Measurements from ENCODE around the gene IQGAP3. TPM values are rescaled to one million over a fixed set of nuclear protein-coding genes. Genes with fewer than 3 reads are reported as not detected.

Gene IQGAP3
- total RNA-seq, 2 donors from 2014 or later: 2.2 to 3.5 TPM

- H3K27me3 ChIP-seq (replicated peaks; ENCODE audit: insufficient read depth): no peaks in the 10 kb centered on the region
Measured at GRCh38 chr1:156497078-156497742, 75.2 kb downstream of the IQGAP3 start.

DNA sequence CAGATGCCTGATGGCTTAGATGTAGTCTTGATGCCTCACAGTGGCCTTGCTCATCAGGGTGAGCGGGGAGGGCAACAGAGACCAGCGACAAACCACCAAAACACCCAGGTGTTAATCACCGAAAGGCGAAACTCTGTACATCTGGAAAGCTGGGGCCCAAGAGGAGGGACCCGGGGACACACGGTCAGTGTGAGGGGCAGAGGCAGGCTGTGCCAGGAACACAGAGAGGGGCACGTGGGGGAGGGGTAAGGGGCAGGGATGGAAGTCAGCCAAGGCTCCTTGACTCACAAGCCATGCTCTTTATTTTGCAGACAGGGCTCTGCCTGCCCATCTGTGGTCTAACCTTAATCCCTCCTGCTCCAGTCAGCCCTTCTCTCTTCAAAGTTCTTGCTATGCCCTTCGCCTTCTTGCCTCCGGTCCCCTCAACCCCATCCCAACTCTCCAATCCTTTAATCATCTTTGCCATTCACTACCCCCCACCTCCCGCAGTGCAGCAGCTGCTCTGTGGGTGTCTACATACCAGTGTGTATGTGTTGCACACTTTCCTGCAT is 76.1 kb downstream of the IQGAP3 start:
- TF ChIP-seq, protein P1, sequence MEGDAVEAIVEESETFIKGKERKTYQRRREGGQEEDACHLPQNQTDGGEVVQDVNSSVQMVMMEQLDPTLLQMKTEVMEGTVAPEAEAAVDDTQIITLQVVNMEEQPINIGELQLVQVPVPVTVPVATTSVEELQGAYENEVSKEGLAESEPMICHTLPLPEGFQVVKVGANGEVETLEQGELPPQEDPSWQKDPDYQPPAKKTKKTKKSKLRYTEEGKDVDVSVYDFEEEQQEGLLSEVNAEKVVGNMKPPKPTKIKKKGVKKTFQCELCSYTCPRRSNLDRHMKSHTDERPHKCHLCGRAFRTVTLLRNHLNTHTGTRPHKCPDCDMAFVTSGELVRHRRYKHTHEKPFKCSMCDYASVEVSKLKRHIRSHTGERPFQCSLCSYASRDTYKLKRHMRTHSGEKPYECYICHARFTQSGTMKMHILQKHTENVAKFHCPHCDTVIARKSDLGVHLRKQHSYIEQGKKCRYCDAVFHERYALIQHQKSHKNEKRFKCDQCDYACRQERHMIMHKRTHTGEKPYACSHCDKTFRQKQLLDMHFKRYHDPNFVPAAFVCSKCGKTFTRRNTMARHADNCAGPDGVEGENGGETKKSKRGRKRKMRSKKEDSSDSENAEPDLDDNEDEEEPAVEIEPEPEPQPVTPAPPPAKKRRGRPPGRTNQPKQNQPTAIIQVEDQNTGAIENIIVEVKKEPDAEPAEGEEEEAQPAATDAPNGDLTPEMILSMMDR (IDR thresholded peaks at IDR 0.05): no peak
- peak overlapping the region; percentile 64 to 100 for H3K27ac ChIP-seq
- no peak for DNase-seq (ENCODE audit: low spot score)
- no peak for ATAC-seq (ENCODE audit: insufficient number of reproducible peaks, low FRiP score, low read depth)
- no peaks in the 10 kb centered on the region for H3K27me3 ChIP-seq (replicated peaks; ENCODE audit: insufficient read depth)
- peaks cover 71% of the 10 kb centered on the region in 2 donors for H3K4me1 ChIP-seq (ENCODE audit: control insufficient read depth in 1 of 2, low read depth in 2 of 2)
- H3K4me3 ChIP-seq: peak overlapping the region; percentile 87
- H3K36me3 ChIP-seq: peaks cover 9% of the 10 kb centered on the region
- H3K9me3 ChIP-seq: no peaks in the 10 kb centered on the region

More at GRCh38 chr1:156497078-156497742, 75.2 kb downstream of the IQGAP3 start:
- peak overlapping the region; percentile 87 for H3K4me3 ChIP-seq
- no peaks in the 10 kb centered on the region for H3K9me3 ChIP-seq
- TF ChIP-seq, protein P1 (IDR thresholded peaks at IDR 0.05): no peak
- peaks cover 9% of the 10 kb centered on the region for H3K36me3 ChIP-seq
- peak overlapping the region; percentile 64 to 100 for H3K27ac ChIP-seq
- peaks cover 67 to 70% of the 10 kb centered on the region in 2 donors for H3K4me1 ChIP-seq (ENCODE audit: control insufficient read depth in 1 of 2, low read depth in 2 of 2)
- DNase-seq (ENCODE audit: low spot score): no peak
- no peak for ATAC-seq (ENCODE audit: insufficient number of reproducible peaks, low FRiP score, low read depth)

- Histone ChIP-seq H3K27me3 (replicated peaks; ENCODE audit: insufficient read depth) (no peaks in the 10 kb centered on the region), H3K9me3 (no peaks in the 10 kb centered on the region), H3K36me3 (peaks cover 9% of the 10 kb centered on the region), H3K27ac (peak overlapping the region; percentile 64 to 100), H3K4me3 (peak overlapping the region; percentile 87), H3K4me1 (ENCODE audit: control insufficient read depth in 1 of 2, low read depth in 2 of 2) (peaks cover 77 to 78% of the 10 kb centered on the region in 2 donors)
- no peak for ATAC-seq (ENCODE audit: insufficient number of reproducible peaks, low FRiP score, low read depth)
- no peak for DNase-seq (ENCODE audit: low spot score)
- TF ChIP-seq, protein P1 (IDR thresholded peaks at IDR 0.05): no peak
Measured at GRCh38 chr1:156495401-156496140, 76.8 kb downstream of the IQGAP3 start.

DNA sequence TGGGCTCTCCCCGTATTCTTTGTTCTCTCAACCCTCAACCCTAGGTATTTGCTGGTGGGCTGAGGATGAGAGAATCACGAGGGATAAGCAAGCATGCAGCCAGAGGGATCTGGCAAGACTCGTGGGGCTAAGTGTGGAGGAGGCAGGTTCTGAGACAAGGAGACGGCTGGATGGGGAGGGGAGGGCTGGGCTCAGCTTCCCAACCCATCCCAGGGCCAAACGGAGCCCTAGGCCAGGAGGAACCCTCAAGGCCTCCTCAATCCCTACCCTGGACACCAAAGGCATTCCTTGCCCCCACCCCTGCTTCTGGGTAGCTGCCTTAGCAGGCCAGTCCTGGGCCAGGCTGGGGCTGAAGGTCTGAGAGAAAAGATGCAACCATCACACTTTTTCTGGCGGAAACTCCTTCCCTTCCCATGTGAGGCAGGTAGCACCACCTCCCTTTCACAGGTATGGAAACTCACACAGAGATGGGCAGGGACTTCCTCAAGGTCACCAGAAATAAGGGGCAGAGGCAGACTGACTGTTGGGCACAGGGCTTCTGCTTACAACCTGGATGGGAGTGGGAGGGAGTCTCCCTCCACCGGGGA is 78.0 kb downstream of the IQGAP3 start:
- peak overlapping the region; percentile 10 for H3K4me3 ChIP-seq
- no peak for ATAC-seq (ENCODE audit: insufficient number of reproducible peaks, low FRiP score, low read depth)
- TF ChIP-seq, protein P1 (IDR thresholded peaks at IDR 0.05): no peak
- no peaks in the 10 kb centered on the region for H3K27me3 ChIP-seq (replicated peaks; ENCODE audit: insufficient read depth)
- no peak for DNase-seq (ENCODE audit: low spot score)
- H3K9me3 ChIP-seq: no peaks in the 10 kb centered on the region
- peaks cover 9% of the 10 kb centered on the region for H3K36me3 ChIP-seq
- peak overlapping the region; percentile 44 to 100 for H3K27ac ChIP-seq
- H3K4me1 ChIP-seq (ENCODE audit: control insufficient read depth in 1 of 2, low read depth in 2 of 2): peaks cover 89 to 90% of the 10 kb centered on the region in 2 donors

GRCh38 chr1:156493742-156494141 is 78.6 kb downstream of the IQGAP3 start:
- Histone ChIP-seq H3K27me3 (replicated peaks; ENCODE audit: insufficient read depth) (no peaks in the 10 kb centered on the region), H3K36me3 (peaks cover 9% of the 10 kb centered on the region), H3K27ac (peak overlapping the region in 1 of 2 donors; percentile 100), H3K4me3 (peak overlapping the region; percentile 59), H3K4me1 (ENCODE audit: control insufficient read depth in 1 of 2, low read depth in 2 of 2) (peaks cover 95 to 97% of the 10 kb centered on the region in 2 donors), H3K9me3 (no peaks in the 10 kb centered on the region)
- ATAC-seq (ENCODE audit: insufficient number of reproducible peaks, low FRiP score, low read depth) (no peak), DNase-seq (ENCODE audit: low spot score) (no peak)
- TF ChIP-seq, protein P1 (IDR thresholded peaks at IDR 0.05): no peak
